Subcutaneous abdominal adipose tissue (tissue), 5 donors: ENCODE results near the gene PRSS33.

Source experiments
- H3K27ac ChIP-seq: one replicate; pipeline ENCODE4 v1.7.0; 2013; ENCODE audit warnings: low read depth, mild to moderate bottlenecking, inconsistent platforms, low read length, moderate library complexity
- H3K27me3 ChIP-seq, 5 donors: one replicate each; pipeline ENCODE4 v1.7.0; 2013; ENCODE audit warnings: low read length in 5 of 5, inconsistent platforms in 1 of 5; ENCODE audit not compliant: control insufficient read depth in 5 of 5, insufficient read depth in 4 of 5
- H3K36me3 ChIP-seq, 5 donors: one replicate each; pipeline ENCODE4 v1.7.0; 2013; ENCODE audit warnings: low read length in 5 of 5; ENCODE audit not compliant: control insufficient read depth in 5 of 5, insufficient read depth in 5 of 5
- H3K4me1 ChIP-seq, 5 donors: one replicate each; pipeline ENCODE4 v1.7.0; 2013; ENCODE audit warnings: low read length in 5 of 5, mild to moderate bottlenecking in 3 of 5, moderate library complexity in 1 of 5; ENCODE audit not compliant: control insufficient read depth in 5 of 5, insufficient read depth in 5 of 5
- H3K4me3 ChIP-seq, 5 donors: one replicate each; pipeline ENCODE4 v1.7.0; 2013; ENCODE audit warnings: low read length in 5 of 5, low read depth in 1 of 5
- H3K9ac ChIP-seq, 5 donors: one replicate each; pipeline ENCODE4 v1.7.0; 2013; ENCODE audit warnings: low read length in 5 of 5, mild to moderate bottlenecking in 4 of 5, moderate library complexity in 3 of 5
- H3K9me3 ChIP-seq, 5 donors: one replicate each; pipeline ENCODE4 v1.7.0; 2013; ENCODE audit warnings: low read length in 5 of 5; ENCODE audit not compliant: control insufficient read depth in 5 of 5
- donor health status: healthy.
- donor health status: healthy.
- donor health status: healthy.
- donor health status: healthy.
- donor health status: healthy.

PRSS33 gene

DNA sequence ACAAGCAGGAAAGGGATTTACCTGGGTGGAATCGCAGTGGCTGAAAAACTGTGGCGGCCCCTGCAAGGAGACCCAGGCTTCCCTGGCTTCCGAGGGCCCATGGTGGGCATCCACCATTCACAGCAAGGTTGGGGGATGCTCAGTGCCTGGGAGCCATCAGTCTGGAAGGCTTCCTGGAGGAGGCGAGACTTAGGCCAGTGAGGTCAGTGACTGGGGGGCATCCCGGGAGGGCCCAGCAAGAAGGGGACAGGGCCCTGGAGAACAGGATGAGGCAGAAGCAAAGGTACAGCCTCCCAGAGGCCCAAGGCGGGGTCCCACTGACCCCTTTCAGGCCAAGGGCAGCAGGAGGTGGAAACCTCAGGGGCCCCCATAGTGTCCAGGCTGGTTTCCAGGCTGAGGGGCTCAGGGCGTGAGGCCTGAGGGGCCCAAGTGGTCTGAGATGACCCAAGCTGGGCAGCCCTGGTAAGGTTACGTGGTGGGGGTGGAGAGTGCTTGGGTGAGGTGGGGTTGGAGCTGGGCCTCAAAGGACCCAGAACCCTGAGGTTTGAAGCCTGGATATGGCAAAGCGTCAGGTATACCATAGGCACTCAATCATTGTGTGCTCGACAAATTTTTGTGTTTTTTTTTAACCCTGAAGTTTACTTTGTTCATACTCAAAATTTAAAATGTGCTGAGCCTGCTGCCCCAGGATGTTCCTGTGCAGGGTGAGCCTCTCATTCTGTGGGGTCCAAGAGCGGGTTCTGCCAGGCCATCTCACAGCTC, 50.7 kb downstream of the PRSS33 start:
- Histone ChIP-seq H3K36me3 (no peaks in the 10 kb centered on the region), H3K4me3 (no peak overlapping the region), H3K9me3 (no peaks in the 10 kb centered on the region), H3K9ac (peak overlapping the region in 1 of 5 donors; percentile 6), H3K27me3 (peaks cover 19 to 39% (median 27%) of the 10 kb centered on the region in 5 donors), H3K27ac (no peak overlapping the region), H3K4me1 (no peaks in the 10 kb centered on the region)

DNA sequence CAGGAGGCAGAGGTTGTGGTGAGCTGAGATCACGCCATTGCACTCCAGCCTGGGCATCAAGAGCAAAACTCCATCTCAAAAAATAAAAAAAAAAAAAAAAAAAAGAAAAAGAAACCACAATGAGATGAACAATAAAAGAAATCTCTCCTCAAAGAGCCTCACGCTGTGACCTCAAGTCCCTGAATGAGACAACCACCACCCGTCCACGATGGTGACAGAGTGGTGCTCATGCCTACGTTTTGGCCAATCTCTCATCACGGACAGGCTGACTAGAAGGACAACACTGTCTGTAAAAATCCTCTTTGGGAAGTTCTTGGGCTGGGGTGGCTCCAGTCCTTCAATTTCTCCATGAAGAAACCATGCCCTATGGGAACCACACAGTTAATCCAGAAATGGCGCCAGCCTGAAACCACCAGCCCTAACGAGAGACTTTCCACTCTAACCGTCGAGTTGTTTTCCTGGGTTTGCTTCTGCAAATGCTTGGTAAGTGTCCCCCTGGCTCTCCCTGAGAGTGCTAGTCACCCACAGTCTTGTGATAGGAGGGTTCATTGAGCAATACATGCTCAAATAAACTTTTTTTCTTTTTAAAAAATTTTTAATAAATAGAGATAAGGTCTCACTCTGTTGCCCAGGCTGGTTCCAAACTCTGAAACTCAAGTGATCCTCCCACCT, 52.4 kb downstream of the PRSS33 start:
- Histone ChIP-seq H3K4me3 (no peak overlapping the region), H3K36me3 (no peaks in the 10 kb centered on the region), H3K9me3 (no peaks in the 10 kb centered on the region), H3K9ac (no peak overlapping the region), H3K4me1 (no peaks in the 10 kb centered on the region), H3K27ac (no peak overlapping the region), H3K27me3 (peaks cover 19 to 32% (median 27%) of the 10 kb centered on the region in 5 donors)
